SU-DHL-6 (cell line): ENCODE data around the gene TANGO2.

Source experiments
- H2AFZ ChIP-seq: fragments of 200-600 bp; sonication (generic); 2 replicates; pipeline ENCODE4 v1.6.1; 2014; ENCODE audit warnings: low read depth, mild to moderate bottlenecking, moderate library complexity, mixed read lengths, antibody characterized with exemption, low read length; ENCODE audit not compliant: severe bottlenecking
- H3F3A ChIP-seq: fragments of 200-600 bp; shearing (Covaris generic); 2 replicates; pipeline ENCODE4 v1.6.0; 2016; ENCODE audit warnings: antibody characterized with exemption, mild to moderate bottlenecking; ENCODE audit not compliant: insufficient read depth
- H3K27ac ChIP-seq: fragments of 200-600 bp; sonication (generic); 2 replicates; pipeline ENCODE4 v1.5.1; 2016; ENCODE audit warnings: low read depth, mild to moderate bottlenecking, low read length, moderate library complexity, mixed read lengths
- H3K27me3 ChIP-seq: fragments of 200-600 bp; sonication (generic), shearing (Covaris generic); 2 replicates; pipeline ENCODE4 v1.6.0; 2014; ENCODE audit warnings: mild to moderate bottlenecking, low read length
- H3K36me3 ChIP-seq: fragments of 200-600 bp; sonication (generic); 2 replicates; pipeline ENCODE4 v1.6.1; 2014; ENCODE audit warnings: mild to moderate bottlenecking, low read length, mixed read lengths
- H3K4me2 ChIP-seq: fragments of 300-600, 200-600 bp; shearing (Covaris generic), sonication (generic); 2 replicates; pipeline ENCODE4 v1.6.0; 2014; ENCODE audit warnings: low read length, low read depth, mild to moderate bottlenecking; ENCODE audit not compliant: poor library complexity, severe bottlenecking
- H3K4me3 ChIP-seq: fragments of 200-600 bp; sonication (generic); 2 replicates; pipeline ENCODE4 v1.5.1; 2014; ENCODE audit warnings: antibody characterized with exemption, low read length, mild to moderate bottlenecking, mixed read lengths; ENCODE audit not compliant: insufficient read depth, poor library complexity, severe bottlenecking
- H3K79me2 ChIP-seq: fragments of 200-600 bp; sonication (generic); 2 replicates; pipeline ENCODE4 v1.6.1; 2014; ENCODE audit warnings: mild to moderate bottlenecking, low read length, moderate library complexity; ENCODE audit not compliant: insufficient read depth
- H3K9ac ChIP-seq: fragments of 200-600 bp; sonication (generic); 2 replicates; pipeline ENCODE4 v1.7.0; 2014; ENCODE audit warnings: mild to moderate bottlenecking, low read length
- H3K9me2 ChIP-seq: fragments of 200-600 bp; sonication (generic); replicated peaks from 2 replicates; pipeline ENCODE4 v1.6.1; 2014; ENCODE audit warnings: low read length; ENCODE audit not compliant: insufficient read depth
- H3K9me3 ChIP-seq: fragments of 200-600 bp; sonication (generic); 2 replicates; pipeline ENCODE4 v1.6.1; 2014; ENCODE audit warnings: low read length, mixed read lengths; ENCODE audit not compliant: insufficient read depth
- H4K20me1 ChIP-seq: fragments of 200-600 bp; sonication (generic); 2 replicates; pipeline ENCODE4 v1.6.1; 2014; ENCODE audit warnings: low read depth, mild to moderate bottlenecking, antibody characterized with exemption, low read length, moderate library complexity, mixed read lengths
- CTCF ChIP-seq: fragments of 200-600 bp; sonication (generic); IDR thresholded peaks from one replicate; pipeline ENCODE4 v1.5.1; 2017; ENCODE audit warnings: antibody characterized with exemption, mild to moderate bottlenecking, low read length, moderate library complexity; ENCODE audit not compliant: insufficient read depth, poor library complexity, severe bottlenecking
- EZH2phosphoT487 ChIP-seq: fragments of 200-600 bp; sonication (generic), shearing (Covaris generic); conservative IDR thresholded peaks from 2 replicates; pipeline ENCODE4 v1.6.1; 2018; ENCODE audit warnings: mild to moderate bottlenecking, antibody characterized with exemption, low read length, moderate library complexity, mixed read lengths

Gene TANGO2

GRCh38 chr22:19991645-19992451 is 29.1 kb upstream of the TANGO2 start:
- no peak overlapping the region for H3K27ac ChIP-seq
- no peak overlapping the region for H3K9ac ChIP-seq

GRCh38 chr22:19992481-19992911 is 28.4 kb upstream of the TANGO2 start:
- Histone ChIP-seq H2AFZ (no peak overlapping the region), H3K36me3 (no peaks in the 10 kb centered on the region), H3K4me2 (no peak overlapping the region), H3F3A (no peaks in the 10 kb centered on the region), H3K9me3 (no peaks in the 10 kb centered on the region), H3K27me3 (no peaks in the 10 kb centered on the region), H3K79me2 (no peaks in the 10 kb centered on the region), H3K9me2 (no peaks in the 10 kb centered on the region), H3K4me3 (no peak overlapping the region), H3K27ac (no peak overlapping the region), H4K20me1 (no peaks in the 10 kb centered on the region), H3K9ac (no peak overlapping the region)
- TF ChIP-seq EZH2phosphoT487 (no peak), CTCF (no peak)

More at GRCh38 chr22:19991645-19992451, 29.1 kb upstream of the TANGO2 start:
- TF ChIP-seq EZH2phosphoT487 = no peak
- no peaks in the 10 kb centered on the region for H3F3A ChIP-seq
- no peaks in the 10 kb centered on the region for H3K9me3 ChIP-seq
- H3K9me2 ChIP-seq = no peaks in the 10 kb centered on the region
- H2AFZ ChIP-seq = no peak overlapping the region
- H3K4me2 ChIP-seq = no peak overlapping the region
- H3K27me3 ChIP-seq = no peaks in the 10 kb centered on the region
- H3K79me2 ChIP-seq = no peaks in the 10 kb centered on the region
- no peak overlapping the region for H3K4me3 ChIP-seq
- H3K36me3 ChIP-seq = no peaks in the 10 kb centered on the region
- no peaks in the 10 kb centered on the region for H4K20me1 ChIP-seq

GRCh38 chr22:19992921-19993355 is 28.0 kb upstream of the TANGO2 start:
- no peak overlapping the region for H3K27ac ChIP-seq
- no peaks in the 10 kb centered on the region for H3K79me2 ChIP-seq
- no peaks in the 10 kb centered on the region for H3K27me3 ChIP-seq
- TF ChIP-seq CTCF (no peak), EZH2phosphoT487 (no peak)
- H3K9ac ChIP-seq = no peak overlapping the region
- H3F3A ChIP-seq = no peaks in the 10 kb centered on the region
- H3K9me2 ChIP-seq = no peaks in the 10 kb centered on the region
- H3K36me3 ChIP-seq = no peaks in the 10 kb centered on the region
- H3K4me3 ChIP-seq = no peak overlapping the region
- H4K20me1 ChIP-seq = no peaks in the 10 kb centered on the region
- no peak overlapping the region for H3K4me2 ChIP-seq
- no peak overlapping the region for H2AFZ ChIP-seq
- no peaks in the 10 kb centered on the region for H3K9me3 ChIP-seq

- Histone ChIP-seq H3K4me3 (no peak overlapping the region), H3F3A (no peaks in the 10 kb centered on the region), H3K36me3 (no peaks in the 10 kb centered on the region), H3K9me3 (no peaks in the 10 kb centered on the region), H3K27ac (no peak overlapping the region), H3K27me3 (no peaks in the 10 kb centered on the region), H3K79me2 (no peaks in the 10 kb centered on the region), H3K4me2 (no peak overlapping the region), H3K9ac (no peak overlapping the region), H4K20me1 (no peaks in the 10 kb centered on the region), H3K9me2 (no peaks in the 10 kb centered on the region), H2AFZ (no peak overlapping the region)
- TF ChIP-seq EZH2phosphoT487 = no peak
- TF ChIP-seq CTCF = no peak
Measured at GRCh38 chr22:19993926-19994325, 27.0 kb upstream of the TANGO2 start.
